HUDEP-2 (cell line): ENCODE results near the gene CCDC7.
"Not testable (repeated sequence)": the region's sequence is repeated elsewhere in the genome, so short reads cannot be mapped to it uniquely, and the experiment has no call there.

ENCODE experiments used
- DNase-seq, 76 experiments: peaks; one replicate each; lab custom pipeline; 2025; ENCODE audit not compliant: unreplicated experiment in 76 of 76; lab: John Stamatoyannopoulos, UW

CCDC7 gene

GRCh38 chr10:32854435-32854834 lies 408.5 kb downstream of the CCDC7 start:
- no peak for DNase-seq

GRCh38 chr10:32865170-32865569 lies 419.2 kb downstream of the CCDC7 start:
- DNase-seq = no peak

GRCh38 chr10:32877915-32878314 lies 432.0 kb downstream of the CCDC7 start:
- DNase-seq = no peak

GRCh38 chr10:32878646-32879045 lies 432.7 kb downstream of the CCDC7 start:
- no peak for DNase-seq

GRCh38 chr10:32882076-32882475 lies 436.1 kb downstream of the CCDC7 start:
- DNase-seq = no peak

- no peak for DNase-seq
Observed at GRCh38 chr10:32887481-32887880, 441.5 kb downstream of the CCDC7 start.

GRCh38 chr10:32888161-32888927 lies 442.4 kb downstream of the CCDC7 start:
- DNase-seq = peak in 1 of 76 experiments; percentile 8

- no peak for DNase-seq
Observed at GRCh38 chr10:32889631-32890212, 443.8 kb downstream of the CCDC7 start.

GRCh38 chr10:32890444-32890843 lies 444.5 kb downstream of the CCDC7 start:
- DNase-seq = no peak

- DNase-seq = no peak
Observed at GRCh38 chr10:32891261-32891660, 445.3 kb downstream of the CCDC7 start.

GRCh38 chr10:32893434-32893833 lies 447.5 kb downstream of the CCDC7 start:
- DNase-seq = peak in 4 of 76 experiments; percentile 4 to 8 (median 6)

GRCh38 chr10:32893916-32894664 lies 448.1 kb downstream of the CCDC7 start:
- no peak for DNase-seq

GRCh38 chr10:32895200-32895968 lies 449.4 kb downstream of the CCDC7 start:
- not testable (repeated sequence) for DNase-seq

GRCh38 chr10:32901815-32902214 lies 455.9 kb downstream of the CCDC7 start:
- no peak for DNase-seq

- DNase-seq = no peak
Observed at GRCh38 chr10:32905466-32905865, 459.5 kb downstream of the CCDC7 start.

GRCh38 chr10:32906595-32906994 lies 460.7 kb downstream of the CCDC7 start:
- DNase-seq = no peak

- no peak for DNase-seq
Observed at GRCh38 chr10:32909456-32909855, 463.5 kb downstream of the CCDC7 start.

- not testable (repeated sequence) for DNase-seq
Observed at GRCh38 chr10:32909970-32910369, 464.0 kb downstream of the CCDC7 start.

GRCh38 chr10:32911285-32912016 lies 465.5 kb downstream of the CCDC7 start:
- no peak for DNase-seq

- not testable (repeated sequence) for DNase-seq
Observed at GRCh38 chr10:32917817-32918216, 471.9 kb downstream of the CCDC7 start.
